OCI-LY7 (cell line): ENCODE measurements around the gene DDX42. TPM values are rescaled to one million over a fixed set of nuclear protein-coding genes. Genes with fewer than 3 reads are reported as not detected.

ENCODE experiments used
- BruUV-seq: library from RNA; stranded (reverse); fragments of 400-500 nt; replicated peaks from 2 replicates; lab custom pipeline; 2021; lab: Mats Ljungman, UMichigan
- CTCF ChIA-PET: fragments of 300-600 bp; sonication (Branson Sonifier 250); formaldehyde crosslinking; loops from one replicate; lab custom pipeline; 2022; ENCODE audit warnings: antibody characterized with exemption; ENCODE audit not compliant: unreplicated experiment; lab: Charles Lee
- POLR2A ChIA-PET: fragments of 300-600 bp; sonication (Branson Sonifier 250); formaldehyde crosslinking; loops from one replicate; lab custom pipeline; 2022; ENCODE audit warnings: antibody characterized with exemption; lab: Charles Lee
- DNase-seq: peaks from one replicate; pipeline ENCODE4 v3.0.0-alpha.2; 2015; ENCODE audit warnings: low spot score
- H2AFZ ChIP-seq: fragments of 200-600 bp; sonication (generic), shearing (Covaris generic); 2 replicates; pipeline ENCODE4 v1.6.1; 2014; ENCODE audit warnings: mild to moderate bottlenecking, antibody characterized with exemption, low read length, moderate library complexity
- H3K27ac ChIP-seq: fragments of 200-600 bp; sonication (generic); 2 replicates; pipeline ENCODE4 v1.5.1; 2014; ENCODE audit warnings: mixed run types, low read depth, mild to moderate bottlenecking, moderate library complexity, low read length, inconsistent platforms; ENCODE audit not compliant: poor library complexity, severe bottlenecking
- H3K36me3 ChIP-seq: fragments of 200-600 bp; sonication (generic); 2 replicates; pipeline ENCODE4 v1.6.1; 2014; ENCODE audit warnings: mild to moderate bottlenecking, antibody characterized with exemption, low read length, moderate library complexity, mixed read lengths; ENCODE audit not compliant: insufficient read depth
- H3K4me1 ChIP-seq: fragments of 200-600 bp; sonication (generic); 2 replicates; pipeline ENCODE4 v1.5.1; 2014; ENCODE audit warnings: mild to moderate bottlenecking, low read length; ENCODE audit not compliant: insufficient read depth, poor library complexity, severe bottlenecking
- H3K4me2 ChIP-seq: fragments of 200-600 bp; sonication (generic); 2 replicates; pipeline ENCODE4 v1.6.1; 2014; ENCODE audit warnings: mild to moderate bottlenecking, low read length
- H3K4me3 ChIP-seq: fragments of 200-600 bp; sonication (generic); 2 replicates; pipeline ENCODE4 v1.5.1; 2014; ENCODE audit warnings: mild to moderate bottlenecking, low read depth, low read length; ENCODE audit not compliant: poor library complexity, severe bottlenecking
- H3K79me2 ChIP-seq: fragments of 200-600 bp; sonication (generic); 2 replicates; pipeline ENCODE4 v1.6.1; 2016; ENCODE audit warnings: low read depth, mild to moderate bottlenecking, low read length, moderate library complexity, mixed read lengths; ENCODE audit not compliant: insufficient read depth
- H3K9me2 ChIP-seq: fragments of 200-600 bp; sonication (generic); 2 replicates; pipeline ENCODE4 v1.6.1; 2016; ENCODE audit warnings: mild to moderate bottlenecking, low read length, mixed read lengths; ENCODE audit not compliant: insufficient read depth
- H3K9me3 ChIP-seq: fragments of 200-600 bp; sonication (generic); 2 replicates; pipeline ENCODE4 v1.6.1; 2014; ENCODE audit warnings: mild to moderate bottlenecking, mixed run types, low read length, mixed read lengths
- H4K20me1 ChIP-seq: fragments of 200-600 bp; sonication (generic); 2 replicates; pipeline ENCODE4 v1.6.1; 2014; ENCODE audit warnings: mild to moderate bottlenecking, antibody characterized with exemption, low read length, moderate library complexity, mixed read lengths; ENCODE audit not compliant: insufficient read depth
- EZH2phosphoT487 ChIP-seq: fragments of 200-600 bp; sonication (generic); IDR thresholded peaks from 2 replicates; pipeline ENCODE4 v1.6.1; 2018; ENCODE audit warnings: low read depth, borderline replicate concordance, mild to moderate bottlenecking, mixed run types, antibody characterized with exemption, low read length, moderate library complexity, mixed read lengths
- intact Hi-C: fragments of 100-400 bp; cut with micrococcal nuclease; formaldehyde crosslinking; loops from one replicate; pipeline ENCODE4 v1.10.0; 2022; ENCODE audit not compliant: unreplicated experiment
- total RNA-seq, 2 experiments: library from RNA; depleted of rRNA in 1 of 2; stranded (reverse); fragments of >200 nt in 1 of 2; shearing (Covaris generic) in 1 of 2; gene quantifications; 2 replicates each; pipeline ENCODE4 v1.2.3, GENCODE V29; 2014 to 2022
- TF ChIP-seq, protein P1 (sequence below): fragments of 200-600 bp; sonication (generic); conservative IDR thresholded peaks from 2 replicates; pipeline ENCODE4 v1.5.1; 2014; ENCODE audit warnings: mild to moderate bottlenecking, antibody characterized with exemption, low read length, moderate library complexity, mixed read lengths

DDX42 gene
- total RNA-seq, 2 experiments from 2014 or later = 85.1 to 145 TPM

DNA sequence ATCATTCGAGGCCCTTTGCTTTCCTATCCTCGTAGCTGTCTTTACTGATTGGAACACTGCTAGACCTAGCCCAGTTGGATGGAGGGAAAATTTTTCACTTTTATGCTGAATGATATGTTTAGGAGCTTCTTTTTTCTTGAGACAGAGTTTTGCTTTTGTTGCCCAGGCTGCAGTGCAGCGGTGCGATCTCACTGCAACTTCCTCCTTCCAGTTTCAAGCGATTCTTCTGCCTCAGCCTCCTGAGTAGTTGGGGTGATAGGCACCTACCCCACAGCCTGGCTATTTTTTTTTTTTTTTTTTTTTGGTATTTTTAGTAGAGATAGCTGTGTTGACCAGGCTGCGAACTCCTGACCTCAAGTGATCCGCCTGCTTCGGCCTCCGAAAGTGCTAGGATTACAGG, 36.0 kb downstream of the DDX42 start:
- BruUV-seq = no TSS peak
- Histone ChIP-seq H3K36me3 (peaks cover 99% of the 10 kb centered on the region), H3K27ac (no peak overlapping the region), H3K4me1 (no peaks in the 10 kb centered on the region), H3K9me3 (no peaks in the 10 kb centered on the region), H3K4me3 (no peak overlapping the region), H2AFZ (no peak overlapping the region), H3K9me2 (no peaks in the 10 kb centered on the region), H4K20me1 (0 out of 2 replicates have a peak, but pooled peaks cover 8% of the 10 kb centered on the region), H3K79me2 (no peaks in the 10 kb centered on the region), H3K4me2 (no peak overlapping the region)
- TF ChIP-seq, protein P1, sequence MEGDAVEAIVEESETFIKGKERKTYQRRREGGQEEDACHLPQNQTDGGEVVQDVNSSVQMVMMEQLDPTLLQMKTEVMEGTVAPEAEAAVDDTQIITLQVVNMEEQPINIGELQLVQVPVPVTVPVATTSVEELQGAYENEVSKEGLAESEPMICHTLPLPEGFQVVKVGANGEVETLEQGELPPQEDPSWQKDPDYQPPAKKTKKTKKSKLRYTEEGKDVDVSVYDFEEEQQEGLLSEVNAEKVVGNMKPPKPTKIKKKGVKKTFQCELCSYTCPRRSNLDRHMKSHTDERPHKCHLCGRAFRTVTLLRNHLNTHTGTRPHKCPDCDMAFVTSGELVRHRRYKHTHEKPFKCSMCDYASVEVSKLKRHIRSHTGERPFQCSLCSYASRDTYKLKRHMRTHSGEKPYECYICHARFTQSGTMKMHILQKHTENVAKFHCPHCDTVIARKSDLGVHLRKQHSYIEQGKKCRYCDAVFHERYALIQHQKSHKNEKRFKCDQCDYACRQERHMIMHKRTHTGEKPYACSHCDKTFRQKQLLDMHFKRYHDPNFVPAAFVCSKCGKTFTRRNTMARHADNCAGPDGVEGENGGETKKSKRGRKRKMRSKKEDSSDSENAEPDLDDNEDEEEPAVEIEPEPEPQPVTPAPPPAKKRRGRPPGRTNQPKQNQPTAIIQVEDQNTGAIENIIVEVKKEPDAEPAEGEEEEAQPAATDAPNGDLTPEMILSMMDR = no peak
- intact Hi-C loops = loop anchor here (10.0 kb wide), 1 partner anchor 55 kb away; no protein-coding TSS in a partner anchor
- CTCF ChIA-PET = no interaction called here
- POLR2A ChIA-PET = interaction anchor here (0.6 to 1.9 kb wide), 3 partner anchors 11 to 87 kb away, joined by 3 to 8 read pairs (median 3); no protein-coding TSS in a partner anchor
- DNase-seq = no peak

DNA sequence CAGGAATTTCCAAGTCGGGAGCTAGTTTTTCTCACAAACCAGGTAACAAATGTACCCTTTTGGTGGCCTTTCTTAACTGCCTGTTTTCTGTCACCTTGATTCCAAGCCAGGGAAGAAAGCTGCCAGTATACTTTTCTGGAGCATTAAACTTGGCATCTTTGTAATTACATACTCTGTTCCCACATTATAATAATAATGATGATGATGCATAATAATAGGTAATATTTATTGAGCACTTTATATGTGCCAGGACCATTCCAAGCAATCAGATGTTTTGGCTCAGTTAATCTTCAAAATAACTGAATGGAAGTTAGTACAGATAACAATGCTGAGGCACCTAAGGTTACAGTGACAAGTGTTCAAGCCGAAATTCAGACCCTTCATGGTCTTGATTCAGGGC, 42.2 kb downstream of the DDX42 start:
- BruUV-seq = no TSS peak
- H3K4me1 ChIP-seq = no peaks in the 10 kb centered on the region
- TF ChIP-seq EZH2phosphoT487 = no peak
- TF ChIP-seq, protein P1 = no peak
- no peak for DNase-seq
- no peak overlapping the region for H2AFZ ChIP-seq
- ChIA-PET POLR2A (no interaction called here), CTCF (no interaction called here)
- no peaks in the 10 kb centered on the region for H3K79me2 ChIP-seq
- H3K4me3 ChIP-seq = no peak overlapping the region
- no peaks in the 10 kb centered on the region for H3K9me3 ChIP-seq
- peaks cover 99% of the 10 kb centered on the region for H3K36me3 ChIP-seq
- H3K9me2 ChIP-seq = no peaks in the 10 kb centered on the region
- no peak overlapping the region for H3K4me2 ChIP-seq
- H3K27ac ChIP-seq = no peak overlapping the region
- intact Hi-C loops = no loop called here
- peaks cover 11% of the 10 kb centered on the region; the same call in 1 of the 2 replicates for H4K20me1 ChIP-seq

DNA sequence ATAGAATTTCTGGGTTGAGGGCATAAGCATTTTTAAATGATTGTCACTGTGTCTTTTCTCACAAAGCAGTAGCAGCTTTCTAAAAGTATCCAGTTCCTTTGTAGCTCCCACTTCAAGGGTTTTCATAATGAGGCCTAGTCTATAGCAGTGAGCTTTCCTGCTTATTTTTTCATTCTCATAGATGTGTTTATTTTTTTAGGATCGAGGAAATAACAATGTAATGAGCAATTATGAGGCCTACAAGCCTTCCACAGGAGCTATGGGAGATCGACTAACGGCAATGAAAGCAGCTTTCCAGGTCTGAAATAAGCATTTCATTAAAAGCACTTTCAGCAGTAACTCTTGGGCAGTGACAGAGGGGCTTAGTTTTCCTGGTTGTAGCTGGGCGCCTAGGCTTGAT, 42.7 kb downstream of the DDX42 start:
- CTCF ChIA-PET = no interaction called here
- no peak overlapping the region for H3K27ac ChIP-seq
- TF ChIP-seq, protein P1 = no peak
- TF ChIP-seq EZH2phosphoT487 = no peak
- H3K79me2 ChIP-seq = no peaks in the 10 kb centered on the region
- H3K9me2 ChIP-seq = no peaks in the 10 kb centered on the region
- DNase-seq = no peak
- intact Hi-C loops = no loop called here
- H3K36me3 ChIP-seq = peaks cover 99% of the 10 kb centered on the region
- no peak overlapping the region for H3K4me2 ChIP-seq
- BruUV-seq = no TSS peak
- H3K4me3 ChIP-seq = no peak overlapping the region
- POLR2A ChIA-PET = no interaction called here
- H4K20me1 ChIP-seq = peaks cover 5% of the 10 kb centered on the region; the same call in 1 of the 2 replicates
- H2AFZ ChIP-seq = no peak overlapping the region
- no peaks in the 10 kb centered on the region for H3K9me3 ChIP-seq
- H3K4me1 ChIP-seq = no peaks in the 10 kb centered on the region
